Measurements from ENCODE around the gene SERHL2.
"Not testable (repeated sequence)": the region's sequence is repeated elsewhere in the genome, so short reads cannot be mapped to it uniquely, and the experiment has no call there.

The SERHL2 gene

GRCh38 chr22:42553475-42554361 lies at the start of gene SERHL2:
SERHL2 (plus strand) TSS chr22:42553956; CDS start chr22:42554021, 65 bp downstream.
- peak; percentile 51 to 87 (median 70) for DNase-seq

- DNase-seq: not testable (repeated sequence)
Observed at GRCh38 chr22:42508327-42508974, 45.3 kb upstream of the SERHL2 start.

GRCh38 chr22:42508975-42509364 lies 44.8 kb upstream of the SERHL2 start:
- DNase-seq: not testable (repeated sequence)

- no peak for DNase-seq
Observed at GRCh38 chr22:42509548-42509947, 44.2 kb upstream of the SERHL2 start.

GRCh38 chr22:42511401-42511891 lies 42.3 kb upstream of the SERHL2 start:
- DNase-seq: no peak

GRCh38 chr22:42512273-42512990 lies 41.3 kb upstream of the SERHL2 start:
- not testable (repeated sequence) for DNase-seq

GRCh38 chr22:42514331-42514730 lies 39.4 kb upstream of the SERHL2 start:
- DNase-seq: not testable (repeated sequence)

GRCh38 chr22:42515304-42515703 lies 38.5 kb upstream of the SERHL2 start:
- DNase-seq: not testable (repeated sequence)

GRCh38 chr22:42515896-42516295 lies 37.9 kb upstream of the SERHL2 start:
- DNase-seq: no peak

- DNase-seq: not testable (repeated sequence)
Observed at GRCh38 chr22:42517103-42517502, 36.7 kb upstream of the SERHL2 start.

GRCh38 chr22:42518638-42519524 lies 34.9 kb upstream of the SERHL2 start:
- not testable (repeated sequence) for DNase-seq

- DNase-seq: peak; percentile 73 to 89 (median 82)
Observed at GRCh38 chr22:42519525-42520401, 34.0 kb upstream of the SERHL2 start, which contains the start of gene RRP7A. RRP7A (minus strand) TSS chr22:42519796; CDS start chr22:42519786, 10 bp downstream.

GRCh38 chr22:42521228-42521546 lies 32.6 kb upstream of the SERHL2 start:
- DNase-seq: no peak

GRCh38 chr22:42522546-42522945 lies 31.2 kb upstream of the SERHL2 start:
- DNase-seq: no peak

GRCh38 chr22:42528591-42529307 lies 25.0 kb upstream of the SERHL2 start:
- no peak for DNase-seq

GRCh38 chr22:42529435-42529834 lies 24.3 kb upstream of the SERHL2 start:
- not testable (repeated sequence) for DNase-seq

GRCh38 chr22:42531401-42532084 lies 22.2 kb upstream of the SERHL2 start:
- not testable (repeated sequence) for DNase-seq

- no peak for DNase-seq
Observed at GRCh38 chr22:42533638-42533977, 20.1 kb upstream of the SERHL2 start.

GRCh38 chr22:42535082-42535731 lies 18.5 kb upstream of the SERHL2 start:
- not testable (repeated sequence) for DNase-seq
